Ovary (tissue), 9 donors: ENCODE results near the gene INSR. TPM values are rescaled to one million over a fixed set of nuclear protein-coding genes. Genes with fewer than 3 reads are reported as not detected.

Experiments used
- DNase-seq, 5 donors: peaks; one replicate each; pipeline ENCODE4 v3.0.0-alpha.2; 2019 to 2020
- H3K27ac ChIP-seq, 2 donors: fragments of 200-600 bp; one replicate each; pipeline versions ENCODE4 v1.5.1 to v1.8.0; 2019 to 2022
- H3K27me3 ChIP-seq: fragments of 200-600 bp; one replicate; pipeline ENCODE4 v1.8.0; 2022
- H3K36me3 ChIP-seq: fragments of 200-600 bp; sonication (generic); one replicate; pipeline ENCODE4 v1.5.1; 2019
- H3K4me1 ChIP-seq: one replicate; pipeline ENCODE4 v1.8.1; 2013; ENCODE audit warnings: mild to moderate bottlenecking, moderate library complexity; ENCODE audit not compliant: insufficient read depth
- H3K4me3 ChIP-seq: fragments of 200-600 bp; sonication (generic); one replicate; pipeline ENCODE4 v1.5.1; 2017
- H3K9me3 ChIP-seq, 2 donors: fragments of 200-600 bp in 1 of 2; sonication (generic) in 1 of 2; one replicate each; pipeline versions ENCODE4 v1.5.1 to v1.8.1; 2013 to 2019; ENCODE audit warnings: mild to moderate bottlenecking in 1 of 2, moderate library complexity in 1 of 2
- EP300 ChIP-seq: sonication (generic); formaldehyde crosslinking; IDR thresholded peaks from one replicate; pipeline ENCODE4 v1.6.1; 2017; ENCODE audit warnings: antibody characterized with exemption
- POLR2A ChIP-seq: fragments of 450-650 bp; IDR thresholded peaks from one replicate; pipeline ENCODE4 v1.6.1; 2017; ENCODE audit warnings: antibody characterized with exemption, mild to moderate bottlenecking, moderate library complexity
- WGBS, 3 donors: extraction: QIAGEN DNeasy Blood & Tissue Kit in 1 of 3; methylation state at CpG; one replicate each; pipeline versions ENCODE4 v1.1.5 to v1.1.7; 2013 to 2017; 5-methylcytosine and 5-hydroxymethylcytosine counted together
- intact Hi-C, 4 donors: fragments of 100-400 bp; cut with DNase I; formaldehyde crosslinking; loops; one replicate each; pipeline versions ENCODE4 v1.11.0 to v1.15.1; 2022 to 2023
- polyA plus RNA-seq, 2 donors: library from polyadenylated mRNA; stranded (reverse); fragments of 200-250 nt in 1 of 2; fragments of 350-450 nt in 1 of 2; fragmentation: Illumina TruSeq in 1 of 2; extraction: RNeasy Lipid Tissue Mini Kit (QIAGEN cat#74804) in 1 of 2; gene quantifications; one replicate each; pipeline ENCODE4 v1.2.3, GENCODE V29; 2013 to 2014
- total RNA-seq, 7 donors: library from RNA; depleted of rRNA in 2 of 7; stranded (reverse); fragments of >200 nt in 2 of 7; fragmentation: NEBNext Ultra II Directional in 3 of 7; extraction: Animal tissue kit (Norgen Biotek cat#: 25700) in 3 of 7; gene quantifications; one replicate each; pipeline versions ENCODE4 v1.1.0 to v1.2.4, GENCODE V29; 2016 to 2023
- TF ChIP-seq, protein P1 (sequence below), 3 donors: fragments of 450-650 bp in 2 of 3; fragments of 200-600 bp in 1 of 3; IDR thresholded peaks; one replicate each; pipeline versions ENCODE4 v1.5.1 to v1.8.0; 2016 to 2022; ENCODE audit warnings: antibody characterized with exemption in 3 of 3, mild to moderate bottlenecking in 1 of 3
- donor health status: DM: no; HTN: no; CAD: no; lungs with moderate emphysema.
- donor health status: DM: no; HTN: no; CAD: no.
- donor health status: Bipolar disorder and iron deficiency.
- donor health status: DM: yes; HTN: yes; CAD: no.
- donor health status: DM: no; HTN: no; CAD: no.
- donor health status: DM: yes; HTN: yes; CAD: no.

INSR gene
- total and polyA plus RNA-seq, 9 donors, result 30.2 to 203 (median 93.3) TPM

DNA sequence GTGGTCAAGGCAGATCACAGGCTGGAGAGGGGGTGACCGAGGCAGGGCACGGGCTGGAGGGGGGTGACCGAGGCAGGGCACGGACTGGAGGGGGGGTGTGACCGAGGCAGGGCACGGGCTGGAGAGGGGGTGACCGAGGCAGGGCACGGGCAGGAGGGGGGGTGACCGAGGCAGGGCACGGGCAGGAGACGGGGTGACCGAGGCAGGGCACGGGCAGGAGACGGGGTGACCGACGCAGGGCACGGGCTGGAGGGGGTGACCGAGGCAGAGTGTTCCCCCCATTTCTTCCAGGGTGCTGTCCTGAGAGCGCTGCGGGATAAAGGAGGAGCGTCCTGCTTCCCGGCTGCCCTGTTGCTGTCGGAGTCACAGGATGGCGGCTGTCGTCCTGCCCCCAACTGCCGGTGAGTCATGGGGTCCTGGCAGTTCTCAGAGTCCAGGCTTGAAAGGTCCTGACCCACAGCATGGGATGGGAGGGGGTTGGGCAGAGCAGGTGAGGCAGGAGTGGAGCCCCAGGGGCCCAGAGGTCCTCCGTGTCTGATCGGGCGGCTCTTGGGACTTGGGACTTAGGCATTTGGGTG lies 219.4 kb downstream of the INSR start:
- Histone ChIP-seq H3K4me1 (peaks cover 2% of the 10 kb centered on the region), H3K36me3 (peaks cover 6% of the 10 kb centered on the region), H3K9me3 (peaks cover 0 to 48% of the 10 kb centered on the region in 2 donors), H3K27me3 (no peaks in the 10 kb centered on the region), H3K27ac (no peak overlapping the region), H3K4me3 (no peak overlapping the region)
- intact Hi-C loops, result no loop called here
- TF ChIP-seq POLR2A (no peak), EP300 (no peak)
- TF ChIP-seq, protein P1, sequence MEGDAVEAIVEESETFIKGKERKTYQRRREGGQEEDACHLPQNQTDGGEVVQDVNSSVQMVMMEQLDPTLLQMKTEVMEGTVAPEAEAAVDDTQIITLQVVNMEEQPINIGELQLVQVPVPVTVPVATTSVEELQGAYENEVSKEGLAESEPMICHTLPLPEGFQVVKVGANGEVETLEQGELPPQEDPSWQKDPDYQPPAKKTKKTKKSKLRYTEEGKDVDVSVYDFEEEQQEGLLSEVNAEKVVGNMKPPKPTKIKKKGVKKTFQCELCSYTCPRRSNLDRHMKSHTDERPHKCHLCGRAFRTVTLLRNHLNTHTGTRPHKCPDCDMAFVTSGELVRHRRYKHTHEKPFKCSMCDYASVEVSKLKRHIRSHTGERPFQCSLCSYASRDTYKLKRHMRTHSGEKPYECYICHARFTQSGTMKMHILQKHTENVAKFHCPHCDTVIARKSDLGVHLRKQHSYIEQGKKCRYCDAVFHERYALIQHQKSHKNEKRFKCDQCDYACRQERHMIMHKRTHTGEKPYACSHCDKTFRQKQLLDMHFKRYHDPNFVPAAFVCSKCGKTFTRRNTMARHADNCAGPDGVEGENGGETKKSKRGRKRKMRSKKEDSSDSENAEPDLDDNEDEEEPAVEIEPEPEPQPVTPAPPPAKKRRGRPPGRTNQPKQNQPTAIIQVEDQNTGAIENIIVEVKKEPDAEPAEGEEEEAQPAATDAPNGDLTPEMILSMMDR (IDR thresholded peaks at IDR 0.05), result no peak
- WGBS, 3 donors, result 96 to 98% (median 97%) methylated on average over 29 of the region's 29 CpGs
- no peak for DNase-seq

DNA sequence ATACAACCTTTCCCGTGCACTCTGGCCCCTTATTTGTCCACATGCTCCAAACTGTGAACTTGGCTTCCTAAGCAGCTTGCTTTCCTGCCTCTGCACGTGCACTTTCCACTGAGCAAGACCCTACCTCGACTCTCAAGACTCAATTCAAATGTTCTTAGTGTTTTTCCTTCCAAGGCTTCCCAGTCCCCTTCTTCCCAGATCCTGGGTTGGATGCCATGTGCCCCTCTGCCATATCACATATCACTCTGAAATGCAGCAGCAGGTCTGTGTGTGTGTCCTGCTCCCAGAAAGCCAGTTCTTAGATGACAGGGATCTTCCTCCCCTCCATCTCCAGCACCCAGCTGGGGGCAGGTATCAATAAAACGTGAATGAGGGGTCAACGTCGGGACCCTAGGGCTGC lies 221.7 kb downstream of the INSR start:
- H3K27ac ChIP-seq, result no peak overlapping the region
- 92 to 94% (median 94%) methylated on average over 6 of the region's 6 CpGs for WGBS, 3 donors
- DNase-seq, result no peak
- TF ChIP-seq EP300, result no peak
- no peak for TF ChIP-seq POLR2A
- TF ChIP-seq, protein P1 (IDR thresholded peaks at IDR 0.05), result no peak
- peaks cover 0 to 30% of the 10 kb centered on the region in 2 donors for H3K9me3 ChIP-seq
- intact Hi-C loops, result no loop called here
- peaks cover 2% of the 10 kb centered on the region for H3K4me1 ChIP-seq
- H3K4me3 ChIP-seq, result no peak overlapping the region
- peaks cover 6% of the 10 kb centered on the region for H3K36me3 ChIP-seq
- no peaks in the 10 kb centered on the region for H3K27me3 ChIP-seq

DNA sequence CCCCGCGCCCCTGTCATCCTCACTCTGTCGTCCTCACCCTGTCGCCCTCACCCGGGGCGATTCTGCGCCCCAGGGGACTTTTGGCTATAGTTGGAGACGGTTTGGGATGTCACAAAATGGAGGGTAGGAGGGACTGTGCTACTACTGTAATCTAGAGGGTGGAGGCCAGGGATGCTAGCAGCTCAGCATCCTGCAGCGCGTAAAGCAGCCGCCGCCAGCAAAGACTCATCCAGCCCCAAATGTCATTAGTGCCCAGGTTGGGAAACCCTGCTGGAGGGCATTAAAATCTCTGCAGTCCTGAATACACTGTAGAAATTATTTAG lies 224.3 kb downstream of the INSR start:
- WGBS, 3 donors, result 0 to 2% (median 1%) methylated on average over 12 of the region's 12 CpGs
- intact Hi-C loops, result no loop called here

DNA sequence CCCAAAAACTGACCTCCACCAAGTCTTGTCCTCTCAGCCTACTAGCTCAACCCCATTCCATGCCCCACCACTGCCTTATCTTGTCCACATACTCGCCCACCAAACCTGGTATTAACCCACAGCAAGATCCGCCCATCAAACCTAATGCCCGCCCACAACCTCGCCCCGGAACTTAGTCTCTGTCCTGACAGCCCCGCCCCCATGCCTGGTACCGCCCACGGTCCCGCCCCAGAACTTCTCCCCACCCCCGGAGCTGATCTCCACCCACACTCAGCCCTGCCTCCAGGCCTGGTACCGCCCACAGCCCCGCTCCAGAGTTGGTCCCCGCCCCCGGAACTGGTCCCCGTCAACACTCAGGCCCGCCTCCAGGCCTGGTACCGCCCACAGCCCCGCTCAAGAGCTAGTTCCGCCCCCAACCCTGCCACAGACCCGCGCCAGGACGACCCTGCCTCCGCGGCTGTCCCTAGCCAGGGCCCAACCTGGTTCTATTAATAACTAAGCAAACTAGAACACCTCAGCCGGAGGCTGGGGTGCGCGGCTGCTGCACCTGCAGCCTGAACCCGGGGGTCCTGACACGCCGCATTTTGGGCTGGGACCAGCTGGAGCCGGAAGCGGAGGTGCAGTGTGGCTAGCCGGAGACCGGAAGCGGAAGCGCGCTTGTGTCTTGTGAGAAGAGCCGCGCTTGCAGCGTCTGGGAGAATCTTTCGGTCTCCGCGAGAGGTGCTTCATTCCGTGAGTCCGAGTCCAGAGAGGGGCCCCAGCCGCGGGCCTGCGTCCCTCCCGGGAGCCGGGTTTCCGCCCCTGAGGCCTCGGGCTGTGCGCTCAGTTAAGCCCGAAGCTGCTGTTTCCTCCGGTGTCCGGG lies 224.9 kb downstream of the INSR start, which contains the start of gene ZNF557:
ZNF557 (plus strand) TSS at position 662 of the 862 bp plus-strand sequence. CDS start 5,372 bp downstream, outside the sequence.
- intact Hi-C loops, result no loop called here
- Histone ChIP-seq H3K4me3 (peak within 1 kb of the TSS; percentile 85), H3K36me3 (no peaks in the 10 kb centered on the region), H3K9me3 (no peaks in the 10 kb centered on the region), H3K27me3 (no peaks in the 10 kb centered on the region), H3K27ac (peak within 1 kb of the TSS in 1 of 2 donors; percentile 58), H3K4me1 (peaks cover 2% of the 10 kb centered on the region)
- DNase-seq, result peak; percentile 98 to 99 (median 99)
- 1% methylated on average over 38 to 56 of the region's 56 CpGs for WGBS, 3 donors
- TF ChIP-seq POLR2A, result peak; percentile 52
- TF ChIP-seq, protein P1 (IDR thresholded peaks at IDR 0.05), result no peak

More for the DNA sequence above, 224.3 kb downstream of the INSR start:
- TF ChIP-seq POLR2A (no peak), EP300 (no peak)
- TF ChIP-seq, protein P1 (IDR thresholded peaks at IDR 0.05), result no peak
- Histone ChIP-seq H3K9me3 (peaks cover 0 to 4% of the 10 kb centered on the region in 2 donors), H3K4me3 (peak overlapping the region; percentile 85), H3K4me1 (peaks cover 2% of the 10 kb centered on the region), H3K36me3 (no peaks in the 10 kb centered on the region), H3K27ac (peak overlapping the region in 1 of 2 donors; percentile 58), H3K27me3 (no peaks in the 10 kb centered on the region)
- DNase-seq, result no peak
